HG02943 (cell line): Measurements from ENCODE around the gene CNNM2.

Experiments
- ATAC-seq: cut with Tn5 transposase; IDR thresholded peaks from one replicate; pipeline ENCODE4 v1.9.1; 2021; ENCODE audit warnings: mild to moderate bottlenecking, low read depth, moderate library complexity; ENCODE audit not compliant: unreplicated experiment

The CNNM2 gene

DNA sequence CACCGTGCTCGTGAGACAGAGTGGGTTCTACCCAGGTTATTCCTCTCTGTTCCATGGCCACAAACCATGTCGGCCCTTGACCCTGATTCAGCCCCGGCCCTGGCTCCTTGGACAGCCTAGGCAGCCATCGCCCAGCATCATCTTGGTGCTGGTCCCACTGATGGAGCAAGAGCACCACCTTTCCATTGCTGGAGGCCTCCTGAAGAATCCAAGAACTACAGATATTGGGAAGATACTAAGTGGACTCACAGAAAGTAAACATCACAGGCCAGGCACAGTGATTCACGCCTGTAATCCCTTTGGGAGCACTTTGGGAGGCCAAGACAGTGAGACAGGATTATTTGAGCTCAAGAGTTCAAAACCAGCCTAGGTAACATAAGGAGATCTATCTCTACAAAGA, 149.9 kb downstream of the CNNM2 start:
- no peak for ATAC-seq

- ATAC-seq: no peak
These were observed 151.6 kb downstream of the CNNM2 start for GRCh38 chr10:103069453-103070331.

- ATAC-seq: no peak
These were observed 154.2 kb downstream of the CNNM2 start for GRCh38 chr10:103072276-103072675.

DNA sequence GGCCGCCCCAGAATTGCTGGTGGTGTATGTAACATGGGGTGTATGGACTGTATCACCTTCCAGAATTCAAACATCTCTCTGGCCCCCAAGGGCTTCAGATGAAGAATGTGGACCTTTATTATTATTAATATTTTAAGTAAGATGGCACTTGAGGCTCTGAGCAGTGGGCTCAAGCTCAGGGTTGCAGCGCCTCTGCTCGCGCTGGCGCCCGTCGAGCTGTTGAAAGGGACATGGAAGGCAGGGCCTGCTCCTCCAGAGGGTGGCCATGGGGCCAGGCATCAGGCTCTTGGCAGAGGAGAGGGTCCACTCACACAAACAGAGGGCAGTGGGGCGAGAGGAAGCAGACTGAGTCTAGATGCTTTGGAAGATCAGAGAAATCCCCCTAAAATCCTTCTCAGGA, 154.8 kb downstream of the CNNM2 start:
- ATAC-seq: no peak

DNA sequence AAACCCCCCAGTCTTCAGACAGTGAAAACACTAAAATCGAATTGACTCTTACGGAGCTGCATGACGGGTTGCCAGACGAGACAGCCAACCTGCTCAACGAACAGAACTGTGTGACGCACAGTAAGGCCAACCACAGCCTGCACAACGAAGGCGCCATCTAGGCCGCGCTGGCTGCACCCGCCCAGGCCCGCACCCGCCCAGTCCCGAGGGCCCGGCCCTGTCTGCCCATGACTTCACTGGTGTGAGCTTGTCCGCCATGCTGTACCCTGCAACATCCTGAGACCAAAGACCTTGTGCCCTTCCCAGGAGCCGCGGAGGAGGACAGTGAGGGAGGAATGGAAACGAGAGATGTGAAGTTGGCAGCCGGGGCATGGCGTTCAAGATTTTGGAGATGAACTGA, 158.9 kb downstream of the CNNM2 start:
- ATAC-seq: no peak

DNA sequence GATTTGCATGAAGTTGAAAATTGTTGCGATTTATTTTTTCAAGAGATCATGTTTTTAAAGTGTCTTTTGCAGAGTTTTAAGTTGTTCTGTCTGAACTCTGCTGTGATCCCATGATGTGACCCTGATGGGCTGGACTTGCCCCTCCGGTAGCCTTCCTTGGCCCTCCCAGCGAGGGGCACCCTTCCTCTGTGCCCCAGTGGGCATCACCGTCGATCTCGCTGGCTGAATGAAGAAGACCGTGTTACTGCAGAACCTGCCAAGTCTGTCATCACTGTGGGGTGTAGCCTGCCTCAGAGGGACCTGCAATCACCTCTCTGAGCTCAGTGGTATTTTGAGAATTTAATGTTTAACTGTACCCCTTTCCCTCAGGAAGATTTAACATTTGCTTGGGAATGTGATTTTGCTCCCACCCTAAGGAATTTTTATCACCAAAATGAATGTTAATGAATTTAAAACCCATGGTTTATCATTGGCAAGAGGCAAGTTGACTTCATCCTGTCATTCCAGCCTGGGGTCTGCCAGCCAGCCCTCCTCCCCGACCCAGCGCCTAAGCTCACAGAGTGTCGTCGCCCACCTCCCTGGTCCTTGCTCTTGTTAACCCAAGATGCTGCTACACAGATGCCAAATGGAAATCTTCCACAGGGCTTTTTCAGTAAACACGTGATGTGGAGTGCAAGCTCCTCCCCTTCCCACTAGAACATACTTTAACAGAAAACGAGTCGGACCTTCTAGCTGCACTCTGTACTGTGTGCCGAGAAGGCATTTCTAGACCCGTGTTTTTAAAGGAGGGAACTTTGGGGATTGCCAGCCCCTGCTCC, 159.6 kb downstream of the CNNM2 start:
- ATAC-seq: no peak

DNA sequence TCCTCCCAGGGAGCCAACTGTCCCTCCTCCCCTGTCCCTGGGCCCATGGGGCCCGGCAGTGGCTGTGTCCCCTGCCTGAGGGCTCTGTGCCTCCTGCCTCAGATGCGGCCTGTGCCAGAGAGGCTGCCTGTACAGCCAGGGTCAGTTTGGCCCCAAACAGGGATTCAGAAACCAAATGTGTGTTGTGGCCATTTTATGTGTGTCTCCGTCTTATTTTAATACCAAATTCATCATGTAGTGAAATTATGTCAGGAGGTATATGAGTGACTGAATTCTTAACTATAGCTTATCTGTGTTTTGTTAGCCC, 160.2 kb downstream of the CNNM2 start:
- ATAC-seq: no peak

DNA sequence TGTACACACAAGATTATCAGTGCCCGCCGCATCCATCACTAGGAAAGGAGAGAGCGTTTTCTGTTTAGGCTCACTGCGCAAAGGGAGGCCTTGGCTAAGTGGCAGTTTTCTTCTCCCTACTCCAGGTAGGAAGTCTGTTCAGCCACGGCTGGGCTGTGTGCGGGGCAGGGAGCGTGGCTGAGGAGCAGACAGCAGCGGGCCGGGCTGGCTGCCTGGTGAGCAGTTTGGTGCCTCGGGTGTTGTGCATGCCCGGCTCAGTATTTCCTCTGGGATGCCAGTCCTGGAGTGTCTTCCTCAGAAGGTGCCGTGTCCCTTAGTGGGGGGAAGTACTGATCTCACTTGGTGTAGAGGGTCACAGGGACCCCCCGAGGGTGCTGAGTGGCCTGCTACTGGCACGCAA, 160.6 kb downstream of the CNNM2 start:
- no peak for ATAC-seq

- no peak for ATAC-seq
These were observed 161.0 kb downstream of the CNNM2 start for GRCh38 chr10:103079100-103079499.

DNA sequence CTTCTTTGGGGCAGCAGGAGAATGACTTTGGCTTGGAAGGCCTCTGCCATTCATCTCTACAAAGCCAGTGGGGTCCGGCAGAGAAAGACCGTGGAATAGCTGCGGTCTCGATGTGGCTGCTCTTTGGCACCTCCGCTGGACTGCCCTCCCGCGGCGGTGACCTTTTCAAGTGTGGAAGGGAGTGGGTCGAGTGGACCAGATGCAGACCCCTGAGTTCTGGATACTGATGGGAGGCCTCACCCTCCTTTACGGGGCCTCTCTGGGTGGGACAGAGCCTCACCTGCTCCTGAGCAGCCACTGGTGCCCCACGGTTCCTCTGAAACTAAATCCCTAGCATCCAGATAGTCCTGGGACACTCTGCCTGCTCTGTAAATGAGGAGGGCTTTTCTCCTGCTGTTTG, 161.9 kb downstream of the CNNM2 start:
- no peak for ATAC-seq

- no peak for ATAC-seq
These were observed 162.9 kb downstream of the CNNM2 start for GRCh38 chr10:103080891-103081581.

DNA sequence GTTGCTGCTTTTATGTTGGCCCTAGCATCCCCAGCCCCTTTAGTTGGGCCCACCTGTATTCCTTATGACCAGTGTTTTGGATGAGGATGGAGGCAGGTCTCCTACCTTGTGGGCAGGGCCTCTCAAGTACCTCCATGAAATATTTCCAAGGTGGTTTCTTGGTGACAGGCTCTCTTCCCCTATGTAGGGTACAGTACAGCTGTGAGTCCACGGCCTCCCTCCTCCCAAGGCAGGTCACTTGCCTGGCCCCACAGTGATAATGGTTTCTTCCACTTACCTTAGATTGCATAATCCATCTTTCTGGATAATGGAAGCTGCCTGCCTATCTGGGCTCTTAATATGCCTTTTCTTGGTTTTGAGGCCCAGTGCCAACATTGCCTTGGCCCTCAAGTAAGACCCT, 164.6 kb downstream of the CNNM2 start:
- no peak for ATAC-seq

- no peak for ATAC-seq
These were observed 165.3 kb downstream of the CNNM2 start for GRCh38 chr10:103083266-103083976.

- ATAC-seq: no peak
These were observed 165.9 kb downstream of the CNNM2 start for GRCh38 chr10:103083977-103084320.

DNA sequence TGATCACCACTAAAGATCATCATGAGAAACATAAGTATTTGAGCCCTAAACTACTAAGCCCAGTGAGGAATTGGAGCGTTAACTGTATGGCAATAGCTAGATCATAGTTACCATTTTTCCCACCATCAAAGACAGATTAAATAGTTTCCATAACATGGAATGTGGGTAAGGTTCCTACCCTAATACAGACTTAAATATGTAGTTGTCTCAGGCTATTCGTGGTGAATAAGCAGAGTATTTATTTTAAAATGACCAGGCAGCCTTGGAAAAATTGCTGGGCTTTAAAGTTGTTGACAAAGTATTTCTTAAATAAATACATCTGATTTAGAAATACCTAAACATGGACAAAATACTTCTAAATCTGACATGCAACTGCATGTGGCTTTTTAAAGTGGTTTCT, 168.2 kb downstream of the CNNM2 start:
- ATAC-seq: no peak

GRCh38 chr10:103086799-103087198, 168.7 kb downstream of the CNNM2 start:
- ATAC-seq: no peak

GRCh38 chr10:103089493-103089892, 171.4 kb downstream of the CNNM2 start:
- ATAC-seq: no peak

DNA sequence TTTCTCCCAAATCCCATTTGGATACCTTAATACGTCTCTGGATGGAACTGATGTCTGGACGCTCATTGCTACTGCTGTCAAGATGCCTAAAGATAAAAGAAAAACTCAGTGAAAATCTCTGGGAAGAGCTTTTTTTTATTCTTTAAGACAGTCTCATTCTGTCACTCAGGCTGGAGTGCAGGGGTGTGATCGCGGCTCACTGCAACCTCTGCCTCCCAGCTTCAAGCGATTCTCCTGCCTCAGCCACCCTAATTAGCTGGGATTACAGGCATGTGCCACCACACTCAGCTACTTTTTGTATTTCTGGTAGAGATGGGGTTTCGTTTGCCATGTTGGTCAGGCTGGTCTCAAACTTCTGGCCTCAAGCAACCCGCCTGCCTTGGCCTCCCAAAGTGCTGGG, 172.8 kb downstream of the CNNM2 start:
- no peak for ATAC-seq

DNA sequence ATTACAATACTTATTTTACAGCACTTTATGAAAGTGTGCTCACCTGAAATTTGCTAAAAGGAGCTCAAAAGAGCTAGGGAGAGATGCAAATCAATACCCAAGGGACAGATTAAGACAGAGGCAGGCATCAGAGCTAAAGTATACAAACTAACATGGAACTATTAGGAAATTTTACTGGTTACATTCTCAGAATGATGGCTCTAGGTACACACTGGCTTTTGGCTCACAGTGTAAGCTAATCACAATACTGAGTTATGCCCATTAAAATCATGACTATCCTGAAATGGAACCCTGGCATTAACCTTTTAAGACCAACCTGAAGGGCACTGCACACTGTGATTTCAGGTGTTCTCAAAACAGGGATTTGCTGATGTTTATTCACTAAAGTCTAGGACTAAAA, 176.9 kb downstream of the CNNM2 start:
- no peak for ATAC-seq

DNA sequence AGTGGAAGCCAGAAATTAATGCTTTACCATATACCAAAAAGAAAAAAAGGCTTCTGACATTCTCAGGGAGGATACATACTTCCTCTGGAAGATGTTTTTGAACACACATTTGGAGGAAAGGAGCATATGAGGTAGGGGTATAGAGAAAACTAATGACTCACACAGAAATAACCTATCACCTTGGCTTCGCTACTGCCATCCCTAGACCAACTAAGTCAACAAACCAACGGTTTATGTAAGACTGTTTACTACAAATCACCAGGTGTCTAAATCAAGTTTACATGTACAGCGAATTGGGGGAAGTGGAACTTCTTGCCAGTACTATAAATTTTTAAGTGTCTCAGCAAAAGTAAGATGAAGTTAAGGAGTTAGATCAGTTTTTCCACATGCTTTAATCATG, 178.0 kb downstream of the CNNM2 start:
- no peak for ATAC-seq

DNA sequence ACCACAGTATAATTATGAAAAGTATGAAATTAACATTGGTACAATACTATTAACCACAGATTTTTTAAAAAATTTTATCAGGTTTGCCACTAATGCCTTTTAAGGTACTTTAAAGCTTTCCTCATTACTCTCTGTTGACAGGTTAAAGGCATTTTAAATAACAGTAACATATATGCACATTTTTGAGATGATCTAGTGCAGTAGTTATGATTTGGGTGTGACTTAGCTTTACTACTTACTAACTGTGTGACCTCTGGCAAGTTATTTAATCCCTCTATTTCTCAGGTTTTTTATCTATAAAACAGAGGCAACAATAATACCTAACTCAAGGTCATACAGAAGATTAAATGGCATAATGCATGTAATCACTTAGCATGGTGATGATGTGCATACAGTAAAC, 180.1 kb downstream of the CNNM2 start:
- ATAC-seq: no peak
